ENCODE measurements around the gene UBE2E2. TPM values are rescaled to one million over a fixed set of nuclear protein-coding genes. Genes with fewer than 3 reads are reported as not detected.

Gene UBE2E2
- total RNA-seq, 1 donor from 2014 or later: 28.7 TPM

DNA sequence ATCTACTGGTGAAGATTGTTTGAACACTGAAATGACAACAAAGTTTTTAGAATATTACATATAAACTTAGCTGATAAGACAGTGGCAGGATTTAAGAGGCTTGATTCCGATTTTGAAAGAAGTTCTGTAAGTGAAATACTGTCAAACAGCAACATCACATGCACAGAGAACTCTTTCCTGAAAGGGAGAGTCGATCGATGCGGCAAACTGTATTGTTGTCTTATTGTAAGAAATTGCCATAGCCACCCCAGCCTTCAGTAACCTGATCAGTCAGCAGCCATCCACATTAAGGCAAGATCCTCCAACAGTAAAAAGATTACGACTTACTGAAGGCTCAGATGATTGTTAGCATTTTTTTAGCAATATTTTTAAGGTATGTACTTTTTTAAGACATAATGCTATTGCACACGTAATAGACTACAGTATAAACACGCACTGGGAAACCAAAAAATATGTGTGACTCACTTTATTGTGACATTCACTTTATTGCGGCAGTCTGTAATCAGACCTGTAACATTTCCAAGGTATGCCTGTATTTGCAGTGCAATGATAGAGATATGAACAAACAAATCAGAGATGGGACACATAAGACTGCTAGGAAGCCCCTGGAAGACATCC is 377.1 kb downstream of the UBE2E2 start:
- TF ChIP-seq, protein P1, sequence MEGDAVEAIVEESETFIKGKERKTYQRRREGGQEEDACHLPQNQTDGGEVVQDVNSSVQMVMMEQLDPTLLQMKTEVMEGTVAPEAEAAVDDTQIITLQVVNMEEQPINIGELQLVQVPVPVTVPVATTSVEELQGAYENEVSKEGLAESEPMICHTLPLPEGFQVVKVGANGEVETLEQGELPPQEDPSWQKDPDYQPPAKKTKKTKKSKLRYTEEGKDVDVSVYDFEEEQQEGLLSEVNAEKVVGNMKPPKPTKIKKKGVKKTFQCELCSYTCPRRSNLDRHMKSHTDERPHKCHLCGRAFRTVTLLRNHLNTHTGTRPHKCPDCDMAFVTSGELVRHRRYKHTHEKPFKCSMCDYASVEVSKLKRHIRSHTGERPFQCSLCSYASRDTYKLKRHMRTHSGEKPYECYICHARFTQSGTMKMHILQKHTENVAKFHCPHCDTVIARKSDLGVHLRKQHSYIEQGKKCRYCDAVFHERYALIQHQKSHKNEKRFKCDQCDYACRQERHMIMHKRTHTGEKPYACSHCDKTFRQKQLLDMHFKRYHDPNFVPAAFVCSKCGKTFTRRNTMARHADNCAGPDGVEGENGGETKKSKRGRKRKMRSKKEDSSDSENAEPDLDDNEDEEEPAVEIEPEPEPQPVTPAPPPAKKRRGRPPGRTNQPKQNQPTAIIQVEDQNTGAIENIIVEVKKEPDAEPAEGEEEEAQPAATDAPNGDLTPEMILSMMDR (IDR thresholded peaks at IDR 0.05; ENCODE audit: insufficient read depth, low read length, poor library complexity, severe bottlenecking): no peak
- H3K4me3 ChIP-seq (ENCODE audit: low read depth, low read length): no peak overlapping the region
- no peaks in the 10 kb centered on the region for H3K27me3 ChIP-seq (ENCODE audit: control insufficient read depth, insufficient read depth, low read length)
- DNase-seq (ENCODE audit: low read depth): no peak
- H3K36me3 ChIP-seq (ENCODE audit: control insufficient read depth, insufficient read depth, low read length): no peaks in the 10 kb centered on the region

DNA sequence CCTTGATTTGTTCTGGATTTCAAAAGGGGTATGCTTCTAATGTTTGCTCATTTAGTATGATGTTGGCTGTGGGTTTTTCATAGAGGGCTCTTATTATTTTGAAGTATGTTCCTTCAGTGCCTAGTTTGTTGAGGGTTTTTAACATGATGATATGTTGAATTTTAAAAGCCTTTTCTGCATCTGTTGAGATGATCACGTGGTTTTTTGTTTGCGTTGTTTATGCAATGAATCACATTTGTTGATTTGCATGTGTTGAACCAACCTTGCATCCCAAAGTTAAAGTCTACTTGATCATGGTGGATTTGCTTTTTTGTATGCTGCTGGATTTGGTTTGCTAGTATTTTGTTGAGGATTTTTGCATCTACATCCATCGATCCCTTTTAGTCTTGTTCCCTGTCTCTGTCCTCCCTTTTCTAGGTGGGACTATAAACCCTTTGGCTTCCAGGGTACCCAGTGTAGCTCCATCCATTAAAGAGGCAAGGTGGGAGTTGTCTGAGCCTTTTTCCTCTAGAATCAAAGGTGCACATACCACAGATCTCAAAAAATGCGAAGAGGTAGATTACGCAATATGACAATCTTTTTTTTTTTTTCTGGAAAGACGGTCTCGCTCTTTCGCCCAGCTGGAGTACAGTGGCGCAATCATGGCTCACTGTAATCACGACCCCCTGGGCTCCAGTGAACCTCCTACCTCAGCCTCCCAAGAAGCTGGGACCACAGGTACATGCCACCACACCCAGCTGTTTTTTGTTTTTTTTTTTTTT is 381.0 kb downstream of the UBE2E2 start:
- Histone ChIP-seq H3K4me3 (ENCODE audit: low read depth, low read length) (no peak overlapping the region), H3K36me3 (ENCODE audit: control insufficient read depth, insufficient read depth, low read length) (no peaks in the 10 kb centered on the region), H3K27me3 (ENCODE audit: control insufficient read depth, insufficient read depth, low read length) (no peaks in the 10 kb centered on the region)
- DNase-seq (ENCODE audit: low read depth): no peak
- TF ChIP-seq, protein P1 (IDR thresholded peaks at IDR 0.05; ENCODE audit: insufficient read depth, low read length, poor library complexity, severe bottlenecking): no peak

DNA sequence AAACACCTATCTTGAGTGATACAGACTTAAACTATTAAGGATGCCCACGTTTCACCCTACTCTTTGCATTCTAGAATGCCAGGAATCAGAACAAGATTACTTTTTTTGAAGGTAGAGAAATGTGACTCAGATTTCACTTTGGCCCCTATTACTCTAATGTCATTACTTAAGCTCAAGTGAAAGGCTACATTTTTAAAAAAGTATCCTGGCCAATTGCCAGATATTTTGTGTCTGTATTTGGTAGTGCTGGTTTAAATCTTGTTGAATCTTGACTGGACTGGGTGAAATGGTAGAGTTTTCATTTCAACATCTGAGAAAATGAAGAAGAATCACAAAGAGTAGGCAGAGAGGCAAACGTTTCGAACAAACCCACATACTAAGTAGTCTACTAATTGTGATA is 384.4 kb downstream of the UBE2E2 start:
- TF ChIP-seq, protein P1 (IDR thresholded peaks at IDR 0.05; ENCODE audit: insufficient read depth, low read length, poor library complexity, severe bottlenecking): no peak
- DNase-seq (ENCODE audit: low read depth): no peak
- no peaks in the 10 kb centered on the region for H3K36me3 ChIP-seq (ENCODE audit: control insufficient read depth, insufficient read depth, low read length)
- H3K4me3 ChIP-seq (ENCODE audit: low read depth, low read length): no peak overlapping the region
- no peaks in the 10 kb centered on the region for H3K27me3 ChIP-seq (ENCODE audit: control insufficient read depth, insufficient read depth, low read length)

DNA sequence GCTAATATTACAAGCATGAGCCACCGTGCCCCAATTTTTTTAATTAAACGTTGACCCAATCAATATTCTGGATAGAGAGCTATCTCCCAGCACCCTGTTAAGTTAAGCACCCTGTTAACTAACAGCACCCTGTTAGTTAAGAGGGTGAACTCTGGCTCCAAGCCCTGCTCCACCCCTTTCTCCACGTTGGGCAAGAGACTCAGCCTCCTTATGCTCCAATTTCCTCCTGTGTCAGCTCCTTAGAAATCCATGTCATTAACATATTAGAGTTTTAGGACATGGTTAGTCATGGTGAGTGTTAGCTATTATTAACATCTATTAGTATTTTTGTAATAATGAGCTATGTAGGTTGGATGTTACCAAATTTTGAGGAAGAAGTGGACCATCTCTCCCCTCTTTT is 385.4 kb downstream of the UBE2E2 start:
- no peaks in the 10 kb centered on the region for H3K27me3 ChIP-seq (ENCODE audit: control insufficient read depth, insufficient read depth, low read length)
- TF ChIP-seq, protein P1 (IDR thresholded peaks at IDR 0.05; ENCODE audit: insufficient read depth, low read length, poor library complexity, severe bottlenecking): no peak
- no peaks in the 10 kb centered on the region for H3K36me3 ChIP-seq (ENCODE audit: control insufficient read depth, insufficient read depth, low read length)
- H3K4me3 ChIP-seq (ENCODE audit: low read depth, low read length): no peak overlapping the region
- DNase-seq (ENCODE audit: low read depth): no peak

DNA sequence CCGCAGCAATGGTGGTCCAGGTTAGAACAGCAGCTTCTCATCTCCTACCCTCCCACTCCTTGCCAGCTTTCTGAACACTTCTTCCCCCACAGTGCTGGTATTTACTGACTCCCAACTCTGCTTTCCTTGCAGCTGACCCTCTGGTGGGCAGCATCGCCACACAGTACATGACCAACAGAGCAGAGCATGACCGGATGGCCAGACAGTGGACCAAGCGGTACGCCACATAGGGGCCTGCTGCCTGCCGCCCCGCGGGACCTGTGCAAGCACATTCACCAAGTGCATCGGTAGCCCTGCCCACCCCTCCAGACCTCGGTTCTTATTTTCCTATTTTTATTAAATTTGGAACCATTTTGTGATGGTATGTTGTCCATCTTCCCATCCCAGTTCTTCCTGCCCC is 386.5 kb downstream of the UBE2E2 start:
- no peak for DNase-seq (ENCODE audit: low read depth)
- TF ChIP-seq, protein P1 (IDR thresholded peaks at IDR 0.05; ENCODE audit: insufficient read depth, low read length, poor library complexity, severe bottlenecking): no peak
- Histone ChIP-seq H3K36me3 (ENCODE audit: control insufficient read depth, insufficient read depth, low read length) (no peaks in the 10 kb centered on the region), H3K27me3 (ENCODE audit: control insufficient read depth, insufficient read depth, low read length) (no peaks in the 10 kb centered on the region), H3K4me3 (ENCODE audit: low read depth, low read length) (no peak overlapping the region)

All from kidney epithelial cell (primary cell).